ENCODE results near the gene RBM34.
"Not testable (repeated sequence)": the region's sequence is repeated elsewhere in the genome, so short reads cannot be mapped to it uniquely, and the experiment has no call there.

The RBM34 gene

GRCh38 chr1:235091319-235092044 lies 69.6 kb downstream of the RBM34 start:
- FAIRE-seq, result not testable (repeated sequence)

GRCh38 chr1:235090406-235091069 lies 70.5 kb downstream of the RBM34 start:
- no peak for FAIRE-seq

- FAIRE-seq, result no peak
Measured at GRCh38 chr1:235088907-235089306, 72.1 kb downstream of the RBM34 start.

- FAIRE-seq, result no peak
Measured at GRCh38 chr1:235088430-235088829, 72.6 kb downstream of the RBM34 start.

- no peak for FAIRE-seq
Measured at GRCh38 chr1:235087906-235088305, 73.1 kb downstream of the RBM34 start.

GRCh38 chr1:235085411-235086117 lies 75.5 kb downstream of the RBM34 start:
- FAIRE-seq, result not testable (repeated sequence)

Measured in endometrium (tissue), 2 donors.